IPS-15b (cell line): ENCODE results near the gene ANAPC16.

Source experiments
- H3K27me3 ChIP-seq: one replicate; pipeline ENCODE4 v1.6.1; 2013; ENCODE audit warnings: low read length; ENCODE audit not compliant: control insufficient read depth, insufficient read depth
- H3K36me3 ChIP-seq: one replicate; pipeline ENCODE4 v1.6.1; 2013; ENCODE audit warnings: low read length; ENCODE audit not compliant: control insufficient read depth, insufficient read depth
- H3K4me1 ChIP-seq: one replicate; pipeline ENCODE4 v1.6.1; 2013; ENCODE audit warnings: mild to moderate bottlenecking, low read length; ENCODE audit not compliant: control insufficient read depth, insufficient read depth
- H3K4me3 ChIP-seq: one replicate; pipeline ENCODE4 v1.5.1; 2013; ENCODE audit warnings: low read depth, low read length
- H3K9ac ChIP-seq: one replicate; pipeline ENCODE4 v1.6.1; 2013; ENCODE audit warnings: low read depth, mild to moderate bottlenecking, low read length
- H3K9me3 ChIP-seq: one replicate; pipeline ENCODE4 v1.6.1; 2013; ENCODE audit warnings: mild to moderate bottlenecking, low read length; ENCODE audit not compliant: control insufficient read depth, insufficient read depth

Gene ANAPC16

DNA sequence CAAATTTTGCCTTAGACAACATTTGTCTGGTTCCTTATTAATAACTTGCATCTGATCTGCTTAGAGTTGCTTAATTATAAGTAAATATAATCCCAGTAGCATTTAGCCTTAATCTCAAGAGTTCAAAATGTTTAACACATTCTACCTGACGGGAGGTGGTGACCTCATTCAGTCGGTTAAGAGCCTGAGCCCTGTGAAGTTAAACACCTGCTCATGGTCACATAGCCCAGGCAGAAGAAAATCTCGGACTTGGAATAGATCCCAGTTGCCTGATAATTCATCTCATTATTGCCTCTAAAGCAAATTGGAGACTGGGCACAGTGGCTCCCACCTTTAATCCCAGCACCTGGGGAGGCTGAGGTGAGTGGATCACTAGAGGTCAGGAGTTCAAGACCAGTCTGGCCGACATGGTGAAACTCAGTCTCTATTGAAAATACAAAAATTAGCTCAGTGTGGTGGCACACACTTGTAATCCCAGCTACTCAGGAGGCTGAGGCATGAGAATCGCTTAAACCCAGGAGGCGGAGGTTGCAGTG lies 18.8 kb downstream of the ANAPC16 start:
- Histone ChIP-seq H3K9me3 (no peaks in the 10 kb centered on the region), H3K27me3 (no peaks in the 10 kb centered on the region), H3K4me1 (no peaks in the 10 kb centered on the region), H3K4me3 (no peak overlapping the region), H3K9ac (no peak overlapping the region), H3K36me3 (peaks cover 10% of the 10 kb centered on the region)

GRCh38 chr10:72235544-72236279 lies 19.9 kb downstream of the ANAPC16 start:
- Histone ChIP-seq H3K9me3 (no peaks in the 10 kb centered on the region), H3K9ac (no peak overlapping the region), H3K4me1 (no peaks in the 10 kb centered on the region), H3K27me3 (no peaks in the 10 kb centered on the region), H3K36me3 (peaks cover 10% of the 10 kb centered on the region), H3K4me3 (no peak overlapping the region)

DNA sequence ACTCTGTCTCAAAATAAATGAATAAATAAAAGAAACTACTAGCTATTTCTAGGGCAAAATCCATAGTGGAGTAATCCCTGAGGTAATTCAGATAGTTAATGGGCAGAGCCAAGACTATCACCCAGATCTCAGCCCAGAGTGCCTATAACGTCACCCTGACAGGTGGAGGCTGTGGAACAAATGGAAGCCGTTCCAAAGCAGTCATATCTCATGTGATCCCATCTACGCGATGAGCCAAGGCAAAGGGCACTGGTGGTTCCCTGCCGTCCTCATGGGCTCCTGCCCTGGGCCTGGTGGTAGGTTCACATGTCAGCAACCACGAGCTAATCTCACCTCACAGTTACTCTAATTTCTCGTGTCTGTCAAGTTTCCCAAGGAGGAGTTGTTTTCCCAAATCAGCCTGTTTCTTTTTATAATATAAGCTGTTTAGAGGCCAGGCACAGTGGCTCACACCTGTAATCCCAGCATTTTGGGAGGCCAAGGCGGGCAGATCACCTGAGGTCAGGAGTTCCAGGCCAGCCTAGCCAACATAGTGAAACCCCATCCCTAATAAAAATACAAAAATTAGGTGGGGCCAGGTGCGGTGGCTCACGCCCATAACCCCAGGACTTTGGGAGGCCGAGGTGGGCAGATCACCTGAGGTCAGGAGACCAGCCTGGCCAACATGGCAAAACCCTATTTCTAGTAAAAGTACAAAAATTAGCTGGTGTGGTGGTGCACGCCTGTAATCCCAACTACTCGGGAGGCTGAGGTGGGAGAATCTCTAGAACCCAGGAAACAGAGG lies 22.8 kb downstream of the ANAPC16 start:
- Histone ChIP-seq H3K9me3 (no peaks in the 10 kb centered on the region), H3K27me3 (no peaks in the 10 kb centered on the region), H3K36me3 (peaks cover 6% of the 10 kb centered on the region), H3K4me3 (no peak overlapping the region), H3K9ac (no peak overlapping the region), H3K4me1 (no peaks in the 10 kb centered on the region)

GRCh38 chr10:72239409-72239808 lies 23.6 kb downstream of the ANAPC16 start:
- no peaks in the 10 kb centered on the region for H3K4me1 ChIP-seq
- H3K4me3 ChIP-seq = no peak overlapping the region
- no peaks in the 10 kb centered on the region for H3K27me3 ChIP-seq
- no peaks in the 10 kb centered on the region for H3K9me3 ChIP-seq
- peaks cover 3% of the 10 kb centered on the region for H3K36me3 ChIP-seq
- H3K9ac ChIP-seq = no peak overlapping the region

GRCh38 chr10:72240371-72240770 lies 24.6 kb downstream of the ANAPC16 start:
- Histone ChIP-seq H3K9ac (no peak overlapping the region), H3K36me3 (no peaks in the 10 kb centered on the region), H3K27me3 (no peaks in the 10 kb centered on the region), H3K9me3 (no peaks in the 10 kb centered on the region), H3K4me3 (no peak overlapping the region), H3K4me1 (no peaks in the 10 kb centered on the region)

DNA sequence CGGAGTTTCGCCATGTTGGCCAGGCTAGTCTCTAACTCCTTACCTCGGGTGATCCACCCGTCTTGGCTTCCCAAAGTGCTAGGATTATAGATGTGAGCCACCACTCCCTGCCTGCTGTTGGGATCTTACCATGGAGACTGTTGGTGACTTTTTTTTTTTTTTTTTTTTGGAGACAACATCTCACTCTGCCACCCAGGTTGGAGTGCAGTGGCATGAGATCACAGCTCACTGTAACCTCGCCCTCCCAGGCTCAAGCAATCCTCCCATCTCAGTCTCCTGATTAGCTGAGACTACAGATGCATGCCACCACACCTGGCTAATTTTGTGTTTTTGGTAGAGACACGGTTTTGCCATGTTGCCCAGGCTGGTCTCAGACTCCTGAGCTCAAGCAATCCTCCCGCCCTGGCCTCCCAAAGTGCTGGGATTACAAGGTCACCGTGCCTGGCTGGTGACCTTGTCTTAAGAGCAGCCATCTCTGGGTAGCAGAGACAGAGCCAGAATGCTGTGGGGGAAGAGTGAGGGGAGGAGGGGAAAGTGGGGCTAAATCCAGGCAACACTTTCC lies 26.0 kb downstream of the ANAPC16 start:
- H3K36me3 ChIP-seq = no peaks in the 10 kb centered on the region
- H3K9ac ChIP-seq = no peak overlapping the region
- H3K4me3 ChIP-seq = no peak overlapping the region
- no peaks in the 10 kb centered on the region for H3K27me3 ChIP-seq
- H3K4me1 ChIP-seq = no peaks in the 10 kb centered on the region
- no peaks in the 10 kb centered on the region for H3K9me3 ChIP-seq

DNA sequence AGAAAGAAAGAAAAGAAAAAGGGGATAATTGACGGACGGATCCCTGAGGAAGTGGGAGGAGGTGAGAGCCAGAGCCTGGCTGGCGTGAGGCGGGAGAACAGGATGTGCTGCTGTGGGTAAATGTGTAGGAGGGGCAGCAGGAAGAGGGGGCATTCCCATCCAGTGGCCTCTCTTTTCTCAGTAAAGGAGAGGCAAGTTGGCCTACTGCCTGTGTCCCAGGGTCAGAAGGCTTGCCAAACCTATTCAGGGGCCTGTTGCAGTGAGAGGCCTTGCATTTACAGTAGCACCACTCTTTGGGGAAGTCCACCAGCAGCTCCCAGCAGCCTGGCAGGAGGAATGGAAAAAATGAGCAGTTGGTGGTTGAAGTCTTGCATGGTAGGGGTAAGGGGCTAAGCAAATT lies 26.9 kb downstream of the ANAPC16 start:
- Histone ChIP-seq H3K4me1 (no peaks in the 10 kb centered on the region), H3K36me3 (no peaks in the 10 kb centered on the region), H3K9ac (no peak overlapping the region), H3K4me3 (no peak overlapping the region), H3K9me3 (no peaks in the 10 kb centered on the region), H3K27me3 (no peaks in the 10 kb centered on the region)

- Histone ChIP-seq H3K4me3 (no peak overlapping the region), H3K27me3 (no peaks in the 10 kb centered on the region), H3K36me3 (no peaks in the 10 kb centered on the region), H3K9ac (no peak overlapping the region), H3K9me3 (no peaks in the 10 kb centered on the region), H3K4me1 (peaks cover 10% of the 10 kb centered on the region)
Observed at GRCh38 chr10:72243822-72244437, 28.1 kb downstream of the ANAPC16 start.

DNA sequence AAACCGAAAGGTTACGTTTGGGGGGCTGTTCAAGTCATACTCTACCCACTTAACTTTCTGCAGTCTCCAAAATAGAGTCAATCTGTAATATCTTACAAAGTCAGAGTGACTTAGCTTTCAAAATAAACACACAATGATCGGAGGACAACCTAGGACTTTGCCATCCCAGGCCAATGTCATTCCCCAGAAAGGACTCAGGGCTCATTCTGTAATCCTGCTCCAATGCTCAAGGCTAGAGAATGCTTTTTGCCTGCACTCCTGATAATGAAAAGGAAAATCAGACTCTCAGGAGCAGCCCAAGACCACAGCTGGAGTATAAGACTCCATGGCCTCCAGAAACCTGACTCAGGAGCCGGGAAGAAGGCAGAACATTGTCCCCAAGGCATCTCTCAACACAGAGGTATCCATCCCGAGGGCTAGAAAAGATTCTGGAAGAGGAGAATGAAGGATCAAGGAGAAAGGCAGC lies 28.8 kb downstream of the ANAPC16 start:
- no peaks in the 10 kb centered on the region for H3K9me3 ChIP-seq
- H3K4me1 ChIP-seq = peaks cover 10% of the 10 kb centered on the region
- H3K9ac ChIP-seq = no peak overlapping the region
- no peaks in the 10 kb centered on the region for H3K36me3 ChIP-seq
- H3K4me3 ChIP-seq = no peak overlapping the region
- no peaks in the 10 kb centered on the region for H3K27me3 ChIP-seq

DNA sequence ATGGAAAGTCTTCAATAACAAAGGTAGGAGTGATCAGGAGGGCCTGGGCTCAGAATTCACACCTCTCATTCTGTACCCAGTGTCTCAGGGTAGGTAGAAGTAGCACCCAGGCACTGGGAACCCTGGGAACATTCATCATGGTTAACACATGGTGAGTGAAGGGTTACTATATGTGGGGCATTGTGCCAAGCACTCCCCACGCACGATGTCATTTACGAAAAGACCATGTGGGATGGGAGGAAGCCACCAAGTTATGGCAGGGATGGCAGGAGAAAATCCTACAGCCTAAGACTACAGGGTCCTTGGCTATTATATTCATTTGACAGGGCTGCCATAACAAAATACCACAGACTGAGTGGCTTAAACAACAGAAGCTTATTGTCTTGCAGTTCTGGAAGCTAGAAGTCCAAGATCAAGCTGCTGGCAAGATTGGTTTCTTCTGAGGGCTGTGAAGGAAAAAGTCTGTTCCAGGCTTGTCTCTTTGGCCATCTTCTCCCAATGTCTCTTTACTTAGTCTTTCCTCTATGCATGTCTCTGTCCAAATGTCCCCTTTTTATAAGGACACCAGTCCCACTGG lies 30.2 kb downstream of the ANAPC16 start:
- Histone ChIP-seq H3K9me3 (no peaks in the 10 kb centered on the region), H3K4me1 (peaks cover 10% of the 10 kb centered on the region), H3K9ac (no peak overlapping the region), H3K27me3 (no peaks in the 10 kb centered on the region), H3K36me3 (no peaks in the 10 kb centered on the region), H3K4me3 (no peak overlapping the region)

DNA sequence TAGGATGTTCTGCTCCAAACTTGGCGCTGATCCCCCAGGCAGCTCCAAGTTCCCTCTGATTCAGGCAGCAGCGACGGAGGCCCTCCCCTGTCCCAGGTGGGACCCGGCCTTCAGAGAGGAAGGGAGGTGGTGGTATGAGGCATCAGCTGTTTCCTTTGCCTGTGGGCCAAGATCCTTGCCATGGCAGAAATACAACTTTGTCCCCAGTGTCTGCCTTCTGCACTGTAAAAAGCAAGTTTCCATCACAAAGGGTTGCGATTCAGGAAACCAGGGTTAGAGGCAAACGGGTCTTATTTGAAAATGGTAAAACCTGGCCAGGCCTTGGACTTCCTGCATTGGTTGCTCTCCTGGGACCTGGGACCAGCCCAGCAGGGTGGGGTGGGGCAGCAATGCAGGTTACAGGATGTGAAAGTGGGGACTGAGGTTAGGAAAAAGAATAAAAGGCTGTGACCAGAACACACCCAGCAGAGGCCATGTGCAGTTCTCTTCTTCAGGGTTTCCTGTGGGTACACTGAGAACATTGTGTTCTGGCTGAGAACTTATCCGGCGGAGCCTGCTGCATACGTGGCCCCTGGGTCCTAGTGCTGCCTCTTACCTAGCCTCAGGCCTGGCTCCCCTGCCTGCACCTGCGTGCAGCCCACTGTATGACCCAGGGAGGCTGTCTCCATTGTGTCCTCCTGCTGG lies 32.8 kb downstream of the ANAPC16 start:
- Histone ChIP-seq H3K4me1 (peaks cover 10% of the 10 kb centered on the region), H3K4me3 (no peak overlapping the region), H3K27me3 (no peaks in the 10 kb centered on the region), H3K36me3 (no peaks in the 10 kb centered on the region), H3K9me3 (no peaks in the 10 kb centered on the region), H3K9ac (no peak overlapping the region)
